KMS-11 (cell line): ENCODE data around the gene LYST.

Experiments
- H2AFZ ChIP-seq: fragments of 200-600 bp; sonication (generic); 2 replicates; pipeline ENCODE4 v1.6.1; 2016; ENCODE audit warnings: antibody characterized with exemption, mixed run types, low read depth
- H3K27ac ChIP-seq: fragments of 200-600 bp; sonication (generic); 2 replicates; pipeline ENCODE4 v1.6.1; 2016; ENCODE audit warnings: mild to moderate bottlenecking, mixed run types
- H3K27me3 ChIP-seq: fragments of 200-600 bp; sonication (generic); 2 replicates; pipeline ENCODE4 v1.6.1; 2017; ENCODE audit warnings: mild to moderate bottlenecking, low read depth, mixed run types, moderate library complexity; ENCODE audit not compliant: insufficient read depth
- H3K36me3 ChIP-seq: fragments of 200-600 bp; sonication (generic); 2 replicates; pipeline ENCODE4 v1.6.1; 2017; ENCODE audit warnings: mild to moderate bottlenecking, mixed run types; ENCODE audit not compliant: insufficient read depth
- H3K4me1 ChIP-seq: fragments of 200-600 bp; sonication (generic); 2 replicates; pipeline ENCODE4 v1.6.1; 2016; ENCODE audit warnings: mild to moderate bottlenecking, low read depth, mixed run types; ENCODE audit not compliant: poor library complexity, severe bottlenecking
- H3K4me2 ChIP-seq: fragments of 200-600 bp; sonication (generic); 2 replicates; pipeline ENCODE4 v1.7.0; 2016; ENCODE audit warnings: mild to moderate bottlenecking, mixed run types
- H3K4me3 ChIP-seq: fragments of 200-600 bp; sonication (generic); IDR thresholded peaks from 2 replicates; pipeline ENCODE4 v1.6.1; 2017; ENCODE audit warnings: low read depth, low read length, mixed read lengths; ENCODE audit not compliant: insufficient read depth
- H3K79me2 ChIP-seq: fragments of 200-600 bp; sonication (generic); 2 replicates; pipeline ENCODE4 v1.6.1; 2016; ENCODE audit warnings: low read depth, mixed run types; ENCODE audit not compliant: insufficient read depth
- H3K9ac ChIP-seq: fragments of 200-600 bp; sonication (generic); 2 replicates; pipeline ENCODE4 v1.6.1; 2016; ENCODE audit warnings: mild to moderate bottlenecking, mixed run types
- H4K20me1 ChIP-seq: fragments of 200-600 bp; sonication (generic); 2 replicates; pipeline ENCODE4 v1.6.1; 2016; ENCODE audit warnings: mild to moderate bottlenecking, mixed run types; ENCODE audit not compliant: insufficient read depth
- CTCF ChIP-seq: fragments of 200-600 bp; sonication (generic); conservative IDR thresholded peaks from 2 replicates; pipeline ENCODE4 v1.6.1; 2017; ENCODE audit warnings: low read depth, mild to moderate bottlenecking, antibody characterized with exemption, low read length, moderate library complexity, mixed read lengths

The LYST gene

GRCh38 chr1:235739631-235740030 is 127.1 kb downstream of the LYST start:
- Histone ChIP-seq H2AFZ (no peak overlapping the region), H4K20me1 (no peaks in the 10 kb centered on the region; the same call in 1 of the 2 replicates), H3K9ac (no peak overlapping the region), H3K4me3 (no peak overlapping the region), H3K4me2 (no peak overlapping the region), H3K4me1 (no peaks in the 10 kb centered on the region), H3K27me3 (no peaks in the 10 kb centered on the region), H3K27ac (no peak overlapping the region), H3K36me3 (no peaks in the 10 kb centered on the region), H3K79me2 (no peaks in the 10 kb centered on the region)
- no peak for TF ChIP-seq CTCF

- no peak for TF ChIP-seq CTCF
- Histone ChIP-seq H3K4me2 (no peak overlapping the region), H4K20me1 (no peaks in the 10 kb centered on the region; the same call in 1 of the 2 replicates), H3K36me3 (no peaks in the 10 kb centered on the region), H3K27me3 (no peaks in the 10 kb centered on the region), H3K79me2 (no peaks in the 10 kb centered on the region), H3K4me3 (no peak overlapping the region), H3K4me1 (no peaks in the 10 kb centered on the region), H3K9ac (no peak overlapping the region), H2AFZ (no peak overlapping the region), H3K27ac (no peak overlapping the region)
Observed at GRCh38 chr1:235739124-235739523, 127.6 kb downstream of the LYST start.

- H2AFZ ChIP-seq: no peak overlapping the region
- H3K4me2 ChIP-seq: no peak overlapping the region
- H3K79me2 ChIP-seq: no peaks in the 10 kb centered on the region
- H3K36me3 ChIP-seq: no peaks in the 10 kb centered on the region
- H3K27ac ChIP-seq: no peak overlapping the region
- H3K4me3 ChIP-seq: no peak overlapping the region
- no peak for TF ChIP-seq CTCF
- no peaks in the 10 kb centered on the region for H3K27me3 ChIP-seq
- no peaks in the 10 kb centered on the region for H3K4me1 ChIP-seq
- H4K20me1 ChIP-seq: no peaks in the 10 kb centered on the region; the same call in 1 of the 2 replicates
- no peak overlapping the region for H3K9ac ChIP-seq
Observed at GRCh38 chr1:235737751-235738150, 129.0 kb downstream of the LYST start.

- no peaks in the 10 kb centered on the region for H3K79me2 ChIP-seq
- no peaks in the 10 kb centered on the region for H3K27me3 ChIP-seq
- H3K27ac ChIP-seq: no peak overlapping the region
- no peak overlapping the region for H2AFZ ChIP-seq
- H3K4me2 ChIP-seq: no peak overlapping the region
- no peaks in the 10 kb centered on the region for H3K36me3 ChIP-seq
- TF ChIP-seq CTCF: no peak
- no peaks in the 10 kb centered on the region for H3K4me1 ChIP-seq
- no peaks in the 10 kb centered on the region; the same call in 1 of the 2 replicates for H4K20me1 ChIP-seq
- no peak overlapping the region for H3K9ac ChIP-seq
- H3K4me3 ChIP-seq: no peak overlapping the region
Observed at GRCh38 chr1:235736263-235736662, 130.4 kb downstream of the LYST start.

GRCh38 chr1:235735621-235736020 is 131.1 kb downstream of the LYST start:
- no peak overlapping the region for H3K27ac ChIP-seq
- no peaks in the 10 kb centered on the region for H3K36me3 ChIP-seq
- H3K4me3 ChIP-seq: no peak overlapping the region
- H3K4me2 ChIP-seq: no peak overlapping the region
- TF ChIP-seq CTCF: no peak
- no peaks in the 10 kb centered on the region for H3K4me1 ChIP-seq
- no peak overlapping the region for H3K9ac ChIP-seq
- no peaks in the 10 kb centered on the region; the same call in 1 of the 2 replicates for H4K20me1 ChIP-seq
- H2AFZ ChIP-seq: no peak overlapping the region
- H3K79me2 ChIP-seq: no peaks in the 10 kb centered on the region
- H3K27me3 ChIP-seq: no peaks in the 10 kb centered on the region
